ENCODE data around the gene TMEM205.
"Not testable (repeated sequence)": the region's sequence is repeated elsewhere in the genome, so short reads cannot be mapped to it uniquely, and the experiment has no call there.

Gene TMEM205

DNA sequence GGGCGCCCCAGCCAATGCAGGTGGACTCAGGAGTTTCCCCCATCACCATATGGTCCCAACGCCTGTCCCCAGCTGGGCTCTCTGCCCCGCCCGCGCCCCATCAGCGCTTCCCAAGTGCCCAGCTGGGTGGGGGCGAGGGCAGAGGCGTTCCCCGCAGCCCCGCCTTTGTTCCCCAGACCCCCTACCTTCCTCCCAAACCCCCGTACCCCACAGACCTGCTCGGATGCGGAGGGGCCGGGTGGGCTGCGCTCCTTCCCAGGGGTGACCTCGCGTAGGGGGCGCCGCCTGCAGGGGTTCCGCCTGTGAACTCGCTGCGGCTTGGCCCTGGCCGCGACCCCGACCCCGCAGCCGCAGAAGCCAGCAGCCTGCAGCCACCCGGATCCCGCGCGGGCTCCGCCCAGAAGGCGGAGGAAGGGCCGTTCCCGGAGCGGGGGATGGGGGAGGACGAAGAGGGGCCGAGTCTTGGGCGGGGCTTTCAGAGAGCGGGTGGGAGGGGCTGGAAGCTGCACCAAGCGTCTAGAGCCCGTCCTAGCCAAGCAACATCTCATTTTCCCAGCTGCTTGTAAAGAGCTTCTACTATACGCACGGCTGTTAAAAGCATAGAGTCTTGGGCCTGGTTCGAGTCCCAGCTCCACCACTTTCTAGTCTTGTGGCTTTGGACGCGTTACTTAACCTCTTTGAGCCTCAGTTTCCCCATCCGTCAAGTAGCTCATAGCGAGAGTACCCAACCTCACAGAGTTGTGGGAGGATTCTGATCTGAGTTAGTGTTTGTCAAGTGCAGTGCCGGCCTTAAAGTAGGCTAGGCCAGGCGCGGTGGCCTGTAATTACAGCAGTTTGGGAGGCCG lies 6.6 kb downstream of the TMEM205 start, which contains the start of gene RAB3D:
Gene RAB3D (minus strand): TSS at position 404 of the 845 bp plus-strand sequence. CDS start 2,258 bp downstream, outside the sequence.
- DNase-seq (ENCODE audit: low spot score): peak; percentile 77

DNA sequence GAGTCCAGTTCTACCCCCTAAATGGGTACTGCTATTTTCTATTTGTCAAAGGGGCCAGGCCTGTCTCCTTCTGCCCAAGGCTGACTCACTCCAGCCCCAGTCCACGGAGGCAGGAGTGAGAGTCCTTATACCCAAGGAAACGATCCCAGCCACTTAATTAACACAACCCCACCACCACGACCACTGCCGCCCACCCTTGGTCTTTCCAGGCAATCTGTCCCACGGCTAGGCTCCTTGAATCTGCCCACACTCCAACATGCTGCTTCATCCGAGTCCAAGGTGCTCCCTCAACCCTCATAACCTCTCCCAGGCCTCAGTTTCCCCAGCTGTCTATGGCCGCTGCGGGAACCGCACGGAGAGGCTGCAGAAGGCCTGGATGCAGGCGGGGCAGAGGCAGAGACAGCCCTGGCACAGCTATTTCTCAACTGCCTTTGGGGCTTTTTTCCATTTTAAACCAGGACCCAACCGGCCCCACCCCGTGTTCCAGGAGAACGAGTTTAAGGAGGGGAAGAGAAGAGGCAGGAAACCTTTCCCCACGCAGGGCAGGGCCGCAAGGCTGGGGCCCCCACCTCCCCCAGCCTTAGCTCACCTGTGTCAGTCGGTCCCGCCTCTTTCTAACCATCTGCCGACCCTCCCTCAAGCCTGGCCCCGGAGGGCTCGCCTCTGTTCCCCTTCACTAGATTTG lies 7.4 kb downstream of the TMEM205 start:
- no peak for DNase-seq (ENCODE audit: low spot score)

DNA sequence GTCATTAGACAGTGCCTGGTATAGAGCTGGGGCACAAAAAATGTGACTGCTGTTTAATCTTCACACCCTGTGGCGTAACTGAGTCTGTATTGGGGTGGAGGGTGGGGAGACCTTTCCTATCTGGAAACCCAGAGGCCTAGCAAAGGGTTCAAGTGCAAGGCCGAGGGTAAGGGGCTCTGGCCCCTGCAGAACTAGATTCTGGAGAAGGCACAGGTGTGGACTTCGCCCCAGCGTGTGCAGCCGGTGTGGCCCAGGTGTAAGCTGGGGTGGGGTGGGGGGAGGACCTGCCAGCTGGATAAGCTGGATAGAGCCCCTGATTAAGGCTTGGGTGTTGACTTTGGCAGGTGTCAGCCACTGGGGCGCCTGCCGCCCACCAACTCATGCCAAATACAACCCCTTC lies 7.9 kb downstream of the TMEM205 start:
- no peak for DNase-seq (ENCODE audit: low spot score)

DNA sequence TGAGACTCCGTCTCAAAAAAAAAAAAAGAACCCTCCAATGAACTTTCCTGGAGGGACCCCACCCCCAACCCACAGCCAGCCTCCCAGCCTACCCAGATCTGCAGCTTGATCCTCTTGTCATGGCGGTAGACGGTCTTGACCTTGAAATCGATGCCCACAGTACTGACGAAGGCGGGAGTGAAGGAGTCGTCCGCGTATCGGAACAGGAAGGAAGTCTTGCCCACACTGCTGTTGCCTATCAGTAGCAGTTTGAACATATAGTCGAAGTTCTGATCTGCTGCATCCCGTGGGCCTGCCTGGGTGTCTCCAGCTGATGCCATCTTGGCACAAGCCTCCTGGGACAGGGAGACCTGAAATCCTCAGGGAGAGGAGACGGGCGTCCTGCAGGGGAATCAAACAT lies 9.0 kb downstream of the TMEM205 start:
- DNase-seq (ENCODE audit: low spot score): no peak

DNA sequence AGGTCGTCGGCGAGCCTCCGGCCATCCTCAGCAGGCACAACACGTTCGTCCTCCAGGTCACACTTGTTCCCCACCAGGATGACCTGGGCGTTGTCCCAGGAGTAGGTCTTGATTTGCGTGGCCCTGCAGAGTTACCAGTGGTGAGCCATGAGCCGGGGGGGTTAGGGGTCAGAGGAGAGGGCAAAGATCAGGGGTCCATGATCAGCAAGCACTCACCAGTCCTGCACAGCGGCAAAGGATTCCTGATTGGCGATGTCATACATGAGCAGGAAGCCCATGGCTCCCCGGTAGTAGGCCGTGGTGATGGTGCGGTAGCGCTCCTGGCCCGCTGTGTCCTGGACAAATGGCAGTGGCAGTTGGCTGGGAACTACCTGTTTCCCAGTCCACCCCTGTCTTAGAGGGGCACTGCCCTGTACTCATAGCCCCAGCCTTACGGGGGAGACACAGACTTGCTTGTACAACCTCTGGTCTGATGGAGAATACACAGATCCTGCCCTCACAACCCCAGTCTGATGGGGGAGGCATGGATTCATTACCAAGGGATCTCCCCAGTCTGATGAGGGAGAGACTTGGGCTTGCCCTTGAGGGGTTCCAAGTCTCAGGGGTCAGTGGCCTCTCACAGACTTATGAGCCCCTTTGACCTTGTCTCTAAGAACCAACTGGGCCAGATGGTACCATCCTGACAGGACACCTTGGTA lies 10.5 kb downstream of the TMEM205 start:
- DNase-seq (ENCODE audit: low spot score): no peak

DNA sequence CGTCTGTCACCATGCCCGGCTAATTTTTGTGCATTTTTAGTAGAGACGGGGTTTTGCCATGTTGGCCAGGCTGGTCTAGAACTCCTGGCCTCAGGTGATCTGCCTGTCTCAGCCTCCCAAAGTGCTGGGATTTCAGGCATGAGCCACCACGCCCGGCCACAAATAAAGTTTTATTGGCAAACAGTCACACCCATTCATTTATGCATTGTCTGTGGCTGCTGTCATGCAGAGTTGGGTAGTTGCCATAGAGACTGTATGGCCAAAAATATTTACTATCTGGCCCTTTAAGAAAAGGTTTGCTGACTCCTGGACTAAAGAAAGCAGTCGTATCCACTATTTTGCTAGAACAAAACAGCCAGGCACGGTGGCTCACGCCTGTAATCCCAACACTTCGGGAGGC lies 12.2 kb downstream of the TMEM205 start:
- DNase-seq (ENCODE audit: low spot score): not testable (repeated sequence)

DNA sequence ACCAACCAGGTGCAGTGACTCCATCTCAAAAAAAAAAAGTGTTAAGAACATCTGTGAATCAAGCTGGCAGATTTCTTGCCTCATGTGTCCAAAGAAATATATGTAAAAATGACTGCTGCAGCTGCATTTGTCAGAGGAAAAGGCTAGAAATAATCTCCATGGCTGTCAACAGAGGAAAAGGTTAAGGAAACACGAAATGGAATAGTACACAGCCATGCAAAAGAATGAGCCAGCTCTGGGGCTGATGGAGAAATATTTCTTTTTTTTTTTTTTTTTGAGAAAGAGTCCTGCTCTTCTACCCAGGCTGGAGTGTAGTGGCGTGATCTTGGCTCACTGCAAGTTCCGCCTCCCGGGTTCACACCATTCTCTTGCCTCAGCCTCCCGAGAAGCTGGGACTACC lies 13.2 kb downstream of the TMEM205 start:
- no peak for DNase-seq (ENCODE audit: low spot score)

DNA sequence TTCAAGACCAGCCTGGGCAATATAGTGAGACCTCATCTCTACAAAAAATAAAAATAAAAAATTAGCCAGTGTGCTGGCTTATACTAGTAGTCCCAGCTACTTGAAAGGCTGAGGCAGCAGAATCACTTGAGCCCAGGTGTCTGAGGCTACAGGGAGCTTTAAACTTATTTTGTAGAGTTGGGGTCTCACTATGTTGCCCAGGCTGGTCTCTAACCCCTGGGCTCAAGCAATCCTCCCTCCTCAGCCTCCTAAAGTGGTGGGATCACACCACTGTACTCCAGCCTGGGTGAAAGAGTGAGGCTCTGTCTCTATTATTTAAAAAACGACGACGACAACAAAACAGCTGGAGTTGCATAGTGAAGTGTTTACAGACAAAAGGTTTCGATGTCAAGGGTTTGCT lies 14.6 kb downstream of the TMEM205 start:
- no peak for DNase-seq (ENCODE audit: low spot score)

DNA sequence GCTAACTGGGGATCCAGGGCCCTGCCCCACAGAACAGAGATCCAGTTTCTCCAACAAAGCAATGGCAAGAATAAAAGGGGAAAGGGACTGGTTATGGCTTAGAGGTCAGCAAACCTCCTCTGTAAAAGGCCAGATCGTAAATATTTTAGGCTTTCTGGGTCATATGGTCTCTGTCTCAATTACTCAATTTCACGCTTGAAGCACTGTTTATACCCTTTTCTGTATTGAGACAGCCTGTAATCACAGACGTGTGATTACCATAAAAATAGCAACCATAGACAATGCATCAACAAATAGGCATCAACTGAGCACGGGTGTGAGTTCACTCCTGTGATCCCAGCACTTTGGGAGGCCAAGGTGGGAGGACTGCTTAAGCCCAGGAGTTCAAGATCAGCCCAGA lies 15.9 kb downstream of the TMEM205 start:
- no peak for DNase-seq (ENCODE audit: low spot score)

DNA sequence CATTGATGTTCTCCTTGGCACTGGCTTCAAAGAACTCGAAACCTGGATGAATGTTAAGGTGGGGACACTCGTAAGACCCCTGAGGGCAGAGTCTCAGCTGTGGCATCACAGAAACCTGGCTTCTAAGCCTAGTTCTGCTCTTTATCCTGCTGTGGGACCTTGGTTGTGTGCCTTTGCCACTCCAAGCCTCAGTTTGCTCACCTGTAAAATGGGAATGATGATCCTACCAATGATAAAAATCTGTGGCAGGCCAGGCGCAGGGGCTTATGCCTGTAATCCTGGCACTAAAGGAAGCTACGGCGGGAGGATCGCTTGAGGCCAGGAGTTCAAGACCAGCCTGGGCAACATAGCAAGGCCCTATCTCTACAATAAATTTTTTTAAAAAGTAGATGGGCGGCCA lies 20.5 kb downstream of the TMEM205 start:
- no peak for DNase-seq (ENCODE audit: low spot score)

DNA sequence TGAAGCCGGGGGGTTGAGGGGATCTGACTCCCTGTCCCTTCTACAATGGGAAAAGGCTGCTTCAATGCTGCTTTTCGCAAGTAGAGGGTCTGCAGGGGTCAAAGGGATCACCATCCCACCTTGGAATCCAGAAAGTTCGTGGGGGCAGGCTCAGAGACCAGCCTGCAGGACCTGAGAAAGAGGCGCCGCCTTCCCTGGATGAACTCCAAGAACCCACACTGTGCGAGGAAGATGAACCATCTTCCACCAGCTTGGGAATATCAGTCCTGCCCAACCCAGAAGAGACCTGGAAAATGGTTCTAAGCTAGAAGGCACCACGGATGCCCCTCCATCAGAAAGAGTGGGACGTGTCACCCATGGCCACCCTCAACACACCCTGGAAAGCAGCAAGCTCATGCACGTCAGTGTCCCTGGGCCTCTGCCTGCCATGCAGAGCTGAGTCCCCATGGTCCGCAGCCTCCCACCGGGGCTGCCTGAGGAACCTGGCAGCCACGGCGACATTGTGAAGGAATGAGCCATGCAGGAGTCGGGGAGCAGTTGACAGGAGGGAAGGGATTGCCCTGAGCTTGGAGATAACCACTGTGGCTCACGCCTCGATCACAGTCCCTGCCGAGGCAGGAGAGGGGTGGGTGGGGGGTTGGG lies 21.2 kb downstream of the TMEM205 start:
- no peak for DNase-seq (ENCODE audit: low spot score)

DNA sequence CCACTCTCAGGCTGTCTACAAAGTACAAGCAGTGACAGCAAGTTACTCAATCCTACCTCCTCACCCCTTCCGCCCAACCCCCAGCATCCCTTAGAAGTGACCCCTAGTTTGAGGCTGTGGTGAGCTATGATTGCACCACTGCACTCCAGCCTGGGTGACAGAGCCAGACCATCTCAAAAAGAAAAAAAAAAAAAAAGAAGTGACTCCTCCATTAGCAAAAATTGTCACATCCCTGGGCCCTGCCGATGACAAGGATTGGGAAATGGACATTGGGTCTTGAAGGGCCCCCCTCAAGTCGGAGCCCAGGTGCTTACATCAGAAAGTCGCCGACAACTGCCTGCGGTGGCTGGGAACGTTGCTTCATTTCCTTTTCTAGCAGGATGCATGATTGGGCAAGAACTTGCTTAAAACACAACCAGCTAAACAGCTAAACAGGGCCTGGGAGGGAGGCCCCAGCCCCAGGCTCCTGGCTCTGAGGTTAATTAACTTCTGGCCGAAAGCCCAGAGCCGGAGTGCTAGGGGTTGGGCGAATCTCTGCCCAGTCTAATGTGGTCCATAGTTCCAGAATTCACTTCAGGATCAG lies 21.9 kb downstream of the TMEM205 start:
- DNase-seq (ENCODE audit: low spot score): no peak

DNA sequence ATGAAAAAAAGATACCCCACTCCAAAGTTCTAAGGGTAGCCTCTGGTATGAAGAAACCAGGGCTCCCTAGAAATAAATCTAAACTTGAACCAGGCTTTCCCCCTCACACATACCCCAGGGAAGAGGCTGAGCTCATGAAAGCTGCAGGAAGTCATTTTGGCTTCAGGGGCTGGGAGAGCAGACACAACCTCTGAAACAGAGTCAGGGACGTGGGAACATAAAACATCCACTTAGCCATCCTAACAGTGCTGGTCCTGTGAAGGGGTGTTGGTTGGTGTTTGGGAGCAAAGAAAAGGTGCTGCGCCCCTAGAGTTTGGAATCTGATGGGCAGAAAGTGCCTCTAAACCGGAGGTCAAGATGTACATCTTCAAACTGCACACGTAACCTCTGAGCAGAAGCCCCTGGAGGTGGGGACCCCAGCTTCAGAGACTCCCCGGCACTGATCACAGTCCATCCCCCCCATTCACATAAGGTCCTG lies 22.4 kb downstream of the TMEM205 start:
- DNase-seq (ENCODE audit: low spot score): no peak

DNA sequence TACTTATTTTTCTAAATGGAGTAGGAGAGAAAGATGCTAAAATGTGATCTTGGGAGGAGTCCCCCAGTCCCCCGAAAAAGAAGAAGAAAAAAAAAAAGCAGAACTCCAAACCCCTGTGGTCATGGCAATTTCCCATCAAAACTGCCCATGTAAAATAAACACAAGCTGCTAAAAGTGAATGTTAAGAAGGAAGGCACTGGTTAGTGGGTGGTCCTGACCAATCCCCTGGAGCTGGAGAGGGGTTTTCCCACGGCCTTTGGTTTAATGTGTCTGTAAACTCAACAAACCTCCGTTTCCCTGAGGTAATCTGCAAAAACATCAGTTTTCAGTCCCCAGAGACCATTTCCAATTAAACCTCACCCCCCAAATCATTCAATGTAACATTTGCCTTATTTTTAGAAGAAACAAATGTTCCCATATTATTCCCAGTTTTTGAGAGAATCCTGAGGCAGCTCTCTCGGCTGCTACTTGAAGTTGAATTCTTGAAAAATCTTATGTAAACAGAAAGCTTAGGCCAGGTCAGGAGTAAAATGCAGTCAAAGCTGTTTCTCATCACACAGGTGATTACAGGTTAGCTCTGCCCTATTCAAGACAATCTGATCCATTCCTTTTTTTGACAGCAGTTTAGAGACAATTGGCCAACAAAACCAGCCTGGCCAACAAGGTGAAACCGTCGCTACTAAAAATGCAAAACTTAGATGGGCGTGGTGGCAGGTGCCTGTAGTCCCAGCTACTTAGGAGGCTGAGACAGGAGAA lies 23.6 kb downstream of the TMEM205 start:
- no peak for DNase-seq (ENCODE audit: low spot score)

DNA sequence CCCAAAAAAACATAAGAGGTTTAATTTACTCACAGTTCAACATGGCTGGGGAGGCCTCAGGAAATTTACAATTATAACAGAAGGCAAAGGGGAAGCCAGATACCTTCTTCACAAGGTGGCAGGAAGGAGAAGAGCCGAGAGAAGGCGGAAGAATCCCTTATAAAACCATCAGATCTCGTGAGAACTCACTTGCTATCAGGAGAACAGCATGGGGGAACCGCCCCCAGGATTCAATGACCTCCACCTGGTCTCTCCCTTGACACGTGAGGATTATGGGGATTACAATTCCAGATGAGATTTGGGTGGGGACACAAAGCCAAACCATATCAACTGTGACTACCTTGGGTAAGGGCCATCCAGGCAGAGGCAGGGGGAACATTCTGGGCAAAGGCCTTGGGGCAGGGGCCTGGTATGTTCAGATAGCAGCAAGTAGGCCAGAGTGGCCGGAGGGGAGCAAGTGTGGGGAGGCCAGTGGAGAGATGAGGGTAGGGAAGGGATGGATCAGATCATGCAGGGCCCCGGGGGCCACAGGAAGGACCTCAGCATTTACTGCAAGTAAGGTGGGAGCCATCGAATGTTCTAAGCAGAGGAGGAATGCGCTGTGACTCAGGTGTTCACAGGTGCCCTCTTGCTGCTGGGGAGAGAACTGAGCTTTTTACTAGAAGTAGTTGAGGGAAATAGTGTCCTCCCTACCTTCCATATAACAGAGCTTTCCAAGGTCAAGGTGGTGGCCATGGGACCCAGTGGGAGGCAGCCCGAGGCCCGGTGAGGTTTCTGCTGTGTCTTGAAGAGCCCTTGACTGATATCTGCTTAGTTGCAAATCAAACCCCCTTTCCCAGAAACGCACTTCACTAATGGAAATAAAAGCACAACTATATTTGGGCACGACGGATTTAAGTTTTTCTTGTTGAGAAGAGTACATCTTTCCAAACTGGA lies 24.6 kb downstream of the TMEM205 start:
- no peak for DNase-seq (ENCODE audit: low spot score)

DNA sequence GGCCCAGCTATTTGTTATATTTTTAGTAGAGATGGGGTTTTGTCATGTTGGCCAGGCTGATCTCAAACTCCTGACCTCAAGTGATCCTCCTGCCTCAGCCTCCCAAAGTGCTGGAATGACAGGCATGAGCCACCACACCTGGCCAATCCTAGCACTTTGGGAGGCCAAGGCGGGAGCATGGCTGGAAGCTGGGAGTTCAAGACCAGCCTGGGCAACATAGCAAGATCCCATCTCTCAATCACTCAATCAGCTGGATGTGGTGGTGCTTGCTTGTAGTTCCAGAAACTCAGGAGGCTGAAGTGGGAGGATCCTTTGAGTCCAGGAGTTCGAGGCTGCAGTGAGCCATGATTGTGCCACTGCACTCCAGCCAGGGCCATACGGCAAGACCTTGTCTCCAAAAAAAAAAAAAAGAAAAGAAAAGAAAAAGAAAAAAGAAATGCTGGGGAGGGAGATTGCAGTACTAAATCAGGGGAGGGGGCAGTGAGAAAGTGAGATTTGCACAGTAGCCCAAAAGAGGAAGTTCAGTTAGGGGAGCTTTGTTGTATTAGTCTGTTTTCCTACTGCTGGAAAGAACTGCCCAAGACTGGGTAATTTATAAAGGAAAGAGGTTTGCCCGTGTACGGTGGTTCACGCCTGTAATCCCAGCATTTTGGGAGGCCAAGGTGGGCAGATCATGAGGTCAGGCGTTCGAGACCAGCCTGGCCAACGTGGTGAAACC lies 25.6 kb downstream of the TMEM205 start:
- not testable (repeated sequence) for DNase-seq (ENCODE audit: low spot score)

DNA sequence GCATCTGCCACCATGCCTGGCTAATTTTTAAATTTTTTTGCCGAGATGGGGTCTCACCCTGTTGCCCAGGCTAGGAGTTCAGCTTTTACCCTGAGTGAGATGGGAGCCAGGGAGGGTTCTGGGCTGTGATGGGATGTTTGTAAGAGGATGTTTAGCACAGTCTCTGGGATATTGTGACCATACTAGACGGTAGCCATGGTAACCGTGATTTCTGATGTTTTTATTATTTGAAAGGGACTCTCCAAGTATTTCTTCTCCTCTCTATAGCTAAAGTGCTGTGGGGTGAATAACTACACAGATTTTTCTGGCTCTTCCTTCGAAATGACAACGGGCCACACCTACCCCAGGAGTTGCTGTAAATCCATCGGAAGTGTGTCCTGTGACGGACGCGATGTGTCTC lies 39.7 kb downstream of the TMEM205 start:
- no peak for DNase-seq (ENCODE audit: low spot score)

DNA sequence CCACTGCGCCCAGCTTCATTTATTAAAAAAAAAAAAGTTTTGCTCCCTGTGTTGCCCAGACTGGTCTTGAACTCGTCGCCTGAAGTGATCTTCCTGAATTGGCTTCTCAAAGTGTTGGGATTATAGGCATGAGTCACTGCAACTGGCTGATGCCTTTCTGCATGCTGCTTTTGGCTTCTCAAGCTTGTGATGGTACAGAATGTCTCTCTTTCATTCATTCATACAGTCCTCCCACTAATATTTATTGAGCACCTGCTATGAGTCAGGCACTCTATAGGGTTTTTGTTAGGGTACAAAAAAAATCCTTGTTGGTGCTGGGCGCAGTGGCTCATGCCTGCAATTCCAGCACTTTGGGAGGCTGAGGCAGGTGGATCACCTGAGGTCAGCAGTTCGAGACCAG lies 41.1 kb downstream of the TMEM205 start:
- no peak for DNase-seq (ENCODE audit: low spot score)

DNA sequence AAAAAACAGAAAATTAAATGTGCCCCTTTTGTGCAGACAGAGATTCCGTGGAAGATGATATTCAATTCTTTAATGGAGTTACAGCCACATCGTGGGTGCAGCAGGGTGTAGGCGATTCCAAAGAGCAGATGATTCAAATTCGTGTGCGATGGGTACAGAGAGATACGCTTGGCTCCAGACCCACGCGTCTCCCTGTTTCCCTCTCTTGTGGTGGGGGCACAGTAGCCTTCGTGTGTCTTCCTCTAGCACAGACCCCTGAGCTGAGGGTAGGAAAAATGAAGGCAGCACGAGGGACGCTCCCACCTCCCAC lies 45.3 kb downstream of the TMEM205 start:
- no peak for DNase-seq (ENCODE audit: low spot score)
